Epidermal melanocyte (primary cell): ENCODE results near the gene DDIAS.
"Not testable (repeated sequence)": the region's sequence is repeated elsewhere in the genome, so short reads cannot be mapped to it uniquely, and the experiment has no call there.

ENCODE experiments used
- DNase-seq: peaks from one replicate; pipeline ENCODE4 v3.0.0; 2011; ENCODE audit warnings: low spot score; ENCODE audit not compliant: insufficient read length

The DDIAS gene

GRCh38 chr11:82890002-82890341, 11.6 kb upstream of the DDIAS start:
- DNase-seq, result no peak

GRCh38 chr11:82890936-82891335, 10.6 kb upstream of the DDIAS start:
- DNase-seq, result no peak

GRCh38 chr11:82892611-82893169, 8.8 kb upstream of the DDIAS start:
- no peak for DNase-seq

- no peak for DNase-seq
These were observed 6.0 kb upstream of the DDIAS start for GRCh38 chr11:82895437-82896091.

GRCh38 chr11:82896183-82896582, 5.4 kb upstream of the DDIAS start:
- DNase-seq, result no peak

GRCh38 chr11:82898241-82898640, 3.3 kb upstream of the DDIAS start:
- DNase-seq, result no peak

GRCh38 chr11:82899186-82899820, 2.2 kb upstream of the DDIAS start:
- DNase-seq, result no peak

GRCh38 chr11:82899957-82900276, 1.6 kb upstream of the DDIAS start:
- no peak for DNase-seq

- DNase-seq, result peak; percentile 85
These were observed 1.0 kb upstream of the DDIAS start, which contains the start of gene PRCP for GRCh38 chr11:82900277-82901164. Gene PRCP (minus strand): TSS chr11:82900430. CDS start chr11:82900402, 28 bp downstream.

- DNase-seq, result no peak
These were observed 468 bp downstream of the DDIAS start for GRCh38 chr11:82901922-82902485.

GRCh38 chr11:82902880-82903279, 1.3 kb downstream of the DDIAS start:
- no peak for DNase-seq

GRCh38 chr11:82903843-82904586, 2.5 kb downstream of the DDIAS start:
- DNase-seq, result no peak

GRCh38 chr11:82906236-82906635, 4.7 kb downstream of the DDIAS start:
- no peak for DNase-seq

- no peak for DNase-seq
These were observed 5.4 kb downstream of the DDIAS start for GRCh38 chr11:82906931-82907330.

- DNase-seq, result no peak
These were observed 5.8 kb downstream of the DDIAS start for GRCh38 chr11:82907371-82907770.

- DNase-seq, result no peak
These were observed 6.8 kb downstream of the DDIAS start for GRCh38 chr11:82908311-82908710.

- DNase-seq, result no peak
These were observed 7.6 kb downstream of the DDIAS start for GRCh38 chr11:82909015-82909640.

- not testable (repeated sequence) for DNase-seq
These were observed 18.2 kb downstream of the DDIAS start for GRCh38 chr11:82919786-82920185.

- not testable (repeated sequence) for DNase-seq
These were observed 18.7 kb downstream of the DDIAS start for GRCh38 chr11:82920227-82920626.

- DNase-seq, result not testable (repeated sequence)
These were observed 21.0 kb downstream of the DDIAS start for GRCh38 chr11:82922396-82923173.
